ENCODE results near the gene MFSD2A.

DNA sequence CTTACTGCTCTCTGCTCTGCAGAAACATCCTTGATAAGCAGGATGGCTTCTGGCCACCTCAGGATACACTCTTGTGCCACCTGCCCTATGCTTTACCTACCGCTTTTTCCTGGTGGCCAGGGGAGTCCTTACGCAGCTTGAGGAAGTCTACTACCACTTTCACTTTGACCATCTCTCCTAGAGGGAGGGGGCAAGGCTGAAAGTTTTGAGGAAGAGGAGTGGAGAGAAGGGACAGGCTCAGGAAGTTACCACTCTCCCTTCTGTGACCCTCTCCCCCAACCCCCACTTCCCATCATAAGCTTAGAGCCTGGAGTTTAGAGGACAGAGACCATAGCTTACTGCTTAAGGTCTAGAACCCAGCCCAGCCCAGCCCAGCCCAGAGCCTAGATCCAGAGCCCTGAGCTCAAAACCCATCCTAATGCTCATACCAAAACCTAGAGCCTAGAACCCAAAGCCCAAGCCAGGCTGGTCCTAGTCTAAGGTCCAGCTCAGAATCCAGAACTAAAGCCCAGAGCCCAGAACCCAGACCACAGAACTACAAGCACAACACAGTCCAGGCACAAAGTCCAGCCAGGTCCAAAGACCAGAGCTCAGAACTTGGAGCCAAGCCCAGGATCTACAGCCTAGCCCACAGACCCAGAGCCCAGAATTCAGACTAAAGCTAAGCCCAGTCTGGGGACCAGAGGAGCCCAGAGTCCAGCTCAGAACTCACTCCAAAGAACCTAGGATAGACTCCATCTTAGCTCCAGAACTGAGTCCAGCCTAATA, 18.0 kb upstream of the MFSD2A start:
- TF ChIP-seq CTCF (IDR thresholded peaks at IDR 0.05) (no peak), POLR2A (IDR thresholded peaks at IDR 0.05) (no peak)

Data from thyroid gland (tissue), 4 donors.